CD4-positive, alpha-beta T cell (primary cell): Measurements from ENCODE around the gene POU3F2. TPM values are rescaled to one million over a fixed set of nuclear protein-coding genes. Genes with fewer than 3 reads are reported as not detected.

Source experiments
- ATAC-seq: fragments of 200-7000 bp; cut with Tn5 transposase; one replicate; pipeline ENCODE4 v1.10.0; 2022; ENCODE audit warnings: mild to moderate bottlenecking; ENCODE audit not compliant: poor library complexity
- CTCF ChIA-PET: fragments of 350-600 bp; sonication (Branson Sonifier 250); formaldehyde crosslinking; loops from one replicate; lab custom pipeline; 2021; ENCODE audit warnings: antibody characterized with exemption, inconsistent platforms; lab: Charles Lee
- POLR2A ChIA-PET: fragments of 350-600 bp; sonication (Branson Sonifier 250); formaldehyde crosslinking; loops from one replicate; lab custom pipeline; 2021; ENCODE audit warnings: antibody characterized with exemption, inconsistent platforms; lab: Charles Lee
- DNase-seq, 14 experiments: peaks; one replicate each; pipeline ENCODE4 v3.0.0-alpha.2; 2013 to 2020; ENCODE audit warnings: mixed read lengths in 2 of 14
- H3K27ac ChIP-seq, 2 donors: one replicate each; pipeline versions ENCODE4 v1.5.1 to v1.7.0; 2013; ENCODE audit warnings: low read length in 2 of 2, low read depth in 1 of 2, mild to moderate bottlenecking in 1 of 2
- H3K27me3 ChIP-seq, 2 experiments: 1 replicate in 1 of 2; 2 replicates in 1 of 2; pipeline versions ENCODE4 v1.6.1 to v1.7.0; 2013; ENCODE audit warnings: low read length in 2 of 2, control low read depth in 1 of 2, mild to moderate bottlenecking in 1 of 2, moderate library complexity in 1 of 2; ENCODE audit not compliant: insufficient read depth in 2 of 2, control insufficient read depth in 1 of 2
- H3K36me3 ChIP-seq: one replicate; pipeline ENCODE4 v1.6.1; 2013; ENCODE audit warnings: low read length, control low read depth; ENCODE audit not compliant: insufficient read depth
- H3K4me1 ChIP-seq: one replicate; pipeline ENCODE4 v1.6.1; 2013; ENCODE audit warnings: low read length, control low read depth; ENCODE audit not compliant: insufficient read depth
- H3K4me3 ChIP-seq: one replicate; pipeline ENCODE4 v1.5.1; 2013; ENCODE audit warnings: mild to moderate bottlenecking, low read length, moderate library complexity
- H3K9me3 ChIP-seq, 2 experiments: 1 replicate in 1 of 2; 2 replicates in 1 of 2; pipeline versions ENCODE4 v1.6.1 to v1.7.0; 2013; ENCODE audit warnings: low read length in 2 of 2, mild to moderate bottlenecking in 2 of 2, control low read depth in 1 of 2, moderate library complexity in 1 of 2; ENCODE audit not compliant: control insufficient read depth in 1 of 2, insufficient read depth in 1 of 2
- H3K27ac Mint-ChIP-seq: one replicate; pipeline ENCODE4 v1.8.0; 2020; ENCODE audit warnings: mixed read lengths
- H3K27me3 Mint-ChIP-seq: one replicate; pipeline ENCODE4 v1.8.0; 2021; ENCODE audit warnings: mixed read lengths
- H3K36me3 Mint-ChIP-seq: one replicate; pipeline ENCODE4 v1.8.0; 2021; ENCODE audit warnings: low read depth, mixed read lengths
- H3K4me1 Mint-ChIP-seq: one replicate; pipeline ENCODE4 v1.8.0; 2021; ENCODE audit warnings: low read depth, mixed read lengths
- H3K4me3 Mint-ChIP-seq: one replicate; pipeline ENCODE4 v1.8.0; 2020; ENCODE audit warnings: mild to moderate bottlenecking, mixed read lengths
- H3K9me3 Mint-ChIP-seq: one replicate; pipeline ENCODE4 v1.8.0; 2020; ENCODE audit warnings: mixed read lengths
- CTCF ChIP-seq: fragments of 200-600 bp; IDR thresholded peaks from one replicate; pipeline ENCODE4 v1.8.0; 2022; ENCODE audit warnings: antibody characterized with exemption, mild to moderate bottlenecking
- intact Hi-C, 2 experiments: fragments of 100-400 bp; cut with DNase I in 1 of 2; cut with micrococcal nuclease in 1 of 2; formaldehyde crosslinking; loops; one replicate each; pipeline versions ENCODE4 v1.15.1 to v1.9.0; 2023 to 2025; cut with DNase I, micrococcal nuclease
- total RNA-seq, 174 experiments: library from RNA in 2 of 174; stranded (reverse) in 2 of 174; gene quantifications; one replicate each; pipeline ENCODE4 v1.2.3 and lab custom pipeline; 2021 to 2026

POU3F2 gene
- total RNA-seq, 2 experiments from 2014 or later = not detected

- TF ChIP-seq CTCF = no peak
- Mint-ChIP-seq H3K27ac (no peak overlapping the region), H3K27me3 (no peaks in the 10 kb centered on the region), H3K4me1 (no peaks in the 10 kb centered on the region), H3K4me3 (no peak overlapping the region), H3K9me3 (no peaks in the 10 kb centered on the region), H3K36me3 (peaks cover 67% of the 10 kb centered on the region)
- no peaks in the 10 kb centered on the region for H3K27me3 ChIP-seq
- CTCF ChIA-PET = no interaction called here
- intact Hi-C loops = no loop called here
- ATAC-seq (no peak), DNase-seq (no peak)
- H3K36me3 ChIP-seq = peaks cover 12% of the 10 kb centered on the region
- no peaks in the 10 kb centered on the region for H3K4me1 ChIP-seq
- POLR2A ChIA-PET = no interaction called here
- H3K4me3 ChIP-seq = no peak overlapping the region
- H3K27ac ChIP-seq = no peak overlapping the region
- no peaks in the 10 kb centered on the region for H3K9me3 ChIP-seq
These were observed 36.7 kb downstream of the POU3F2 start for GRCh38 chr6:98871057-98871456.

- ChIA-PET POLR2A (no interaction called here), CTCF (interaction anchor here (1.2 kb wide), 1 partner anchor 12 kb away, joined by 4 read pairs; no protein-coding TSS in a partner anchor)
- H3K9me3 ChIP-seq = no peaks in the 10 kb centered on the region
- TF ChIP-seq CTCF = no peak
- H3K4me3 ChIP-seq = no peak overlapping the region
- DNase-seq (no peak), ATAC-seq (no peak)
- no peak overlapping the region for H3K4me3 Mint-ChIP-seq
- intact Hi-C loops = no loop called here
- no peaks in the 10 kb centered on the region for H3K27me3 Mint-ChIP-seq
- no peaks in the 10 kb centered on the region for H3K4me1 ChIP-seq
- no peaks in the 10 kb centered on the region for H3K9me3 Mint-ChIP-seq
- H3K36me3 Mint-ChIP-seq = peaks cover 69% of the 10 kb centered on the region
- no peaks in the 10 kb centered on the region for H3K27me3 ChIP-seq
- H3K27ac ChIP-seq = no peak overlapping the region
- H3K36me3 ChIP-seq = peaks cover 13% of the 10 kb centered on the region
- H3K27ac Mint-ChIP-seq = no peak overlapping the region
- no peaks in the 10 kb centered on the region for H3K4me1 Mint-ChIP-seq
These were observed 37.4 kb downstream of the POU3F2 start for GRCh38 chr6:98871821-98872220.

GRCh38 chr6:98875375-98875774, 41.0 kb downstream of the POU3F2 start:
- Histone ChIP-seq H3K4me3 (no peak overlapping the region), H3K4me1 (no peaks in the 10 kb centered on the region), H3K36me3 (peaks cover 15% of the 10 kb centered on the region), H3K9me3 (no peaks in the 10 kb centered on the region), H3K27ac (no peak overlapping the region), H3K27me3 (no peaks in the 10 kb centered on the region)
- Mint-ChIP-seq H3K4me1 (no peaks in the 10 kb centered on the region), H3K9me3 (no peaks in the 10 kb centered on the region), H3K27ac (no peak overlapping the region), H3K27me3 (no peaks in the 10 kb centered on the region), H3K36me3 (peaks cover 74% of the 10 kb centered on the region), H3K4me3 (no peak overlapping the region)
- POLR2A ChIA-PET = no interaction called here
- intact Hi-C loops = no loop called here
- ATAC-seq (no peak), DNase-seq (no peak)
- no peak for TF ChIP-seq CTCF
- CTCF ChIA-PET = no interaction called here
